Activated CD8-positive, alpha-beta memory T cell treated with anti-CD3 and anti-CD28 coated beads for 1 hour (primary cell): ENCODE results near the gene MAN1C1.

Experiments used
- DNase-seq, 2 donors: peaks; one replicate each; pipeline ENCODE4 v3.0.0-alpha.2; 2020; ENCODE audit warnings: low read depth in 1 of 2; ENCODE audit errors: extremely low read depth in 1 of 2

MAN1C1 gene

DNA sequence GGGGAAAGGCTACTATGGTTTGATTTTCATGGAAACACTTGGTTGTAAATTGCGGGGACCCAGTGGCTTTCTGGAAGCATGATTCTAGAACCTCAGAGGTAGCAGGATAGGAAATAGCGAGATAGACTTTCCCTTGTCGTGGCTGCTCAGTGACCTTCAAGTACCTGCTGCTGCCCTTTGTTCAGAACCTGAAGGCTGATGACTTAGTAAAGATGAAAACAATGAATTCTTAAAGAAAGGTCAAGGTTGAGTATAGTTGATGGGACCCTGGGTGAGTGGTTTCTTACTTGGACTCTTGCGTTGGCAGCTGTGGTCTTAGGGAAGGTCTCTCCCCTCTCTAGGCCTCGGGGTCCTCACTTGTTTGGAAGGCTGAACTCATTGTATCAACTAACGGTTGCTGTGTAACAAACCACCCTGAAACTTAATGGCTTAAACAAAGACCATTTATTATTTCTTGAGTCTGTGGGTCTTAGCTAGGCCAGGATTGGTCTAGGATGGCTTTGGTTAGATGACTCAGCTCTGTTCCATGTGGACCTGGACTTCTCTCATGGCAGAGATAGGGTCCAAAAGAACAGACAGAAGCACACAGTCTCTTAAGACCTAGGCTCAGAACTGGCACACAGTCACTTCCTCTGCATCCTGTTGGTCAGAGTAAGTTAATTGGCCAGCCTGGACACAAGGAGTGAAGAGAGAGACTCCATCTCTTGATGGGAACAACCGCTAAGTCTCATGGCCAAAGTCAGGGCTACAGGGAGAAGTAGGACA lies 94.2 kb downstream of the MAN1C1 start:
- no peak for DNase-seq

- DNase-seq = peak in 1 of 2 donors; percentile 32
These were observed 95.1 kb downstream of the MAN1C1 start for GRCh38 chr1:25711555-25712298.

- no peak for DNase-seq
These were observed 95.8 kb downstream of the MAN1C1 start for GRCh38 chr1:25712299-25712970.

DNA sequence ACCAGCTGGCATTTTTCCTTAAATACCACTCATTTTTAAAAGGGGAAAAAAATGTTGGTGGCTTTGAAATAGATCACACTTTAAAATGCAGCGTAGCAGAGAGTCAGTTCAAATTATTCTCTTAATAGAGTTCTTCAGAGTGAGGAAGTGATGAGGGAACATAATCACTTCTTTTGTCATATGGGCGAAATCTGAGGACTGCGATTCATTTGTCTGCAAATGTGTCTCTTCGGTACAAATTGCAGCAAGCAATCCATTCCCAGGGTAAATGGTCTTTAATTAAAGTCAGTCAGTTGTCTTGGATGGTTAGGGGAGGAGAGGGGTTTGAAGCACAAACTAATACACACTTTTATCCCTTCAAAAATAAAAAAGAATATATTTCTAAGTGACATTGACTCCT lies 97.4 kb downstream of the MAN1C1 start:
- DNase-seq = no peak

DNA sequence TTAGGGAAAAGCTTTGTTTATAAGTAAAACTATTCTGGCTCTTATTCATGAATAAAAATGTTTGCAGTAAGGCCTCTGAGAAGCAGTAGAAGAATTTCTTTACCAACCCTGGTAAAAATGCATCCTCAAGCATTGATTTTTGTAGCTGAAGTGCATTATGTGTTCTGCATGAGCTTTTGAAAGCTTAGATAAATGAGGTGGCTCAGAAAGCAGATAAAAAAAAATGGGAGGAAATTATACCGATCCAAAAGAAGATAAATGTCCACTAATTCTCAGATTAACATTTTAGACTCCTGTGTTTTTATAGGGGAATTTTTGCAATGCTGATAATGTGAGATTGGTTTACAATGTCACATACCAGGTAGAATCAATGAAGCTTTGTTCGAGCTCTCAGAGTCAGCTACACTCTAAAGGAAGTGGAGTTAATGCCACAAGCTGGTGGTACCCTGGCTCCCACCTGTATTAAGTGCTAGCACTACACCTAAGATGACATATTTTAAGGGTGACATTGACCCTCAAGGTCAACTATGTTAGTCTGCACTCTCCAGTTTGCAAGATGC lies 97.9 kb downstream of the MAN1C1 start:
- no peak for DNase-seq

GRCh38 chr1:25715888-25716287 lies 99.3 kb downstream of the MAN1C1 start:
- no peak for DNase-seq

DNA sequence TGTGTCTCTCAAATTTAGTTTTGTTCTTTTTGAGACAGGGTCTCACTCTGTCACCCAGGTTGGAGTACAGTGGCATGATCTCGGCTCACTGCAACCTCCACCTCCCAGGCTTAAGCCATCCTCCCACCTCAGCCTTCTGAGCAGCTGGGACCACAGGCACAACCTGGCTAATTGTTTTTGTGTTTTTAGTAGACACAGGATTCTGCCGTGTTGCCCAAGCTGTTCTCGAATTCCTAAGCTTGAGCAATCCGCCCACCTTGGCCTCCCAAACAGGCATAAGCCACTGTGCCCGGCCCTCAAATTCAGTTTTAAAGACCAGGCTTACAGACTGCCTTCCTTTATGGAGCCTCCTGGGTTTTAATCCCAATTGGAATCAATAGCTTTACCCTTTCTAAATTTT lies 99.7 kb downstream of the MAN1C1 start:
- DNase-seq = no peak

DNA sequence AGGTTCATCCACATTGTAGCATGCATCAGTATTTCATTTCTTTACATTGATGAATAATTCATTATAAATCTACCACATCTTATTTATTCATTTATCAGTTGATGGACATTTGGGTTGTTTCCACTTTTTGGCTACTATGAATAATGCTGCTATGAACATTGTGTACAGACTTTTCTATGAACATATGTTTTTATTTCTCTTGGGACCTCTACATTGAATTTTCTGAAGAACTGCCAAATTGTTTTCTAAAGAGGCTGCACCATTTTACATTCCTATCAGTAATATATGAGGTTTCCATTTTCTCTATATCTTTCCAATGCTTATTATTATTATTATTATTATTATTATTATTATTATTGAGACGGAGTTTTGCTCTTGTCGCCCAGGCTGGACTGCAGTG lies 102.1 kb downstream of the MAN1C1 start:
- DNase-seq = no peak

DNA sequence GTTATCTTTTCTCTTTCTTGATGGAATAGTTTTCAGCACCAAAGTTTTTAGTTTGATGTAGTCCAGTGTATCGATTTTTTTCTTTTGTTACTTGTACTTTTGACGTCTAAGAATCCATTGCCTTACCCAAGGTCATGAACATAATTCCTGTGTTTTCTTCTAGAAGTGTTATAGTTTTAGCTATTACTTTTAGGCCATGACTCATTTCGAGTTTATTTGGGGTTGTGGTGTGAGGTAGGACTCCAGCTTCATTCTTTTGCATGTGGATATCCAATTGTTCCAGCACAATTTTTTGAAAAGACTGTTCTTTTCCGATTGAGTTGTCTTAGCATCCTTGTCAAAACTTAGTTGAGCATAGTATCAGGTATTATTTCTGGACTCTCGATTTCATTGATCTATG lies 104.0 kb downstream of the MAN1C1 start:
- DNase-seq = no peak

DNA sequence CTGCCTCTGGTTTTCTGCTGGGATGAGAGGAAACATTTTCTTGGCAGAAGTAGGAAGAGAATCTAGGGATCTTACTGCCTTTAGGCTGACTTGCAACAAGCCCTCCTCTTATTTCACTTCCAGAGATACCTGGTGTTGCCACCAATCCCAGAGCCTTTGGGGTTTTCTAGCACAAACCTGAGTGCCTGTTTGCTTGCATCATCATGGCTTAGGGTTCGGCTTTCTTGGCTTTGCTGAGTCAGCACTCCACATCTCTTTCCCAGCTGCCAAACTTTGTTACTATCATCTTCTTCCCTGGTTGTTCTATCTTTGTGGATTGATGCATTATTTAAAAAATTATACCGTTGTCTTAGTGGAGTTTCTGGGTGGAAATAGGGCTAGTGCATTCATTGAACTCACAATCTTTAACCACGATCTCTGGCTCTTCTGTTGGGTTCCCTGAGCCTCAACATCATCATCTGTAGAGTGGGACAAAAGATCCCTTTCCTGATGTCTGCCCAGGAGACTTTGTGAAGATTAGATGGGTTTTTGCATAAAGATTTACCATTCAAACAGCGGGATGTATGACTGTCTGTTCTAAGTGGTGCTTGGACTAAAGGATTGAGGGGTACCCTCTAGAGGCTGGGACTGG lies 106.8 kb downstream of the MAN1C1 start:
- no peak for DNase-seq

DNA sequence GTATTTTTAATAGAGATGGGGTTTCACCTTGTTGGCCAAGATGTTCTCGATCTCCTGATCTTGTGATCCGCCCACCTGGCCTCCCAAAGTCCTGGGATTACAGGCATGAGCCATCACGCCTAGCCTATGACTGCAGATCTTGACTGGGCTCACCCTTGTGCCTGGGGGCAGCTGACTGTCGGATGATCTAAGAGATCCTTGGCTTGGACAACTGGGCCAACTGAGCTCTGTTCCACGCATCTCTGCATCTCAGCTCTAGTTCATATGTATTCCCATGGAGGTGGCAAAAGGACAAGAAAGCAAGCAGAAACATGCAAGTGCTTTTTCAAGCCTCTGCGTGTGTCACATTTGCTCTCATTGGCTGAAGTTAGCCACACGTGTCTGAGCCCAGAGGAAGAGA lies 107.6 kb downstream of the MAN1C1 start:
- no peak for DNase-seq

GRCh38 chr1:25724966-25725365 lies 108.4 kb downstream of the MAN1C1 start:
- DNase-seq = no peak

GRCh38 chr1:25725482-25725881 lies 108.9 kb downstream of the MAN1C1 start:
- no peak for DNase-seq

GRCh38 chr1:25727088-25727487 lies 110.5 kb downstream of the MAN1C1 start:
- no peak for DNase-seq

DNA sequence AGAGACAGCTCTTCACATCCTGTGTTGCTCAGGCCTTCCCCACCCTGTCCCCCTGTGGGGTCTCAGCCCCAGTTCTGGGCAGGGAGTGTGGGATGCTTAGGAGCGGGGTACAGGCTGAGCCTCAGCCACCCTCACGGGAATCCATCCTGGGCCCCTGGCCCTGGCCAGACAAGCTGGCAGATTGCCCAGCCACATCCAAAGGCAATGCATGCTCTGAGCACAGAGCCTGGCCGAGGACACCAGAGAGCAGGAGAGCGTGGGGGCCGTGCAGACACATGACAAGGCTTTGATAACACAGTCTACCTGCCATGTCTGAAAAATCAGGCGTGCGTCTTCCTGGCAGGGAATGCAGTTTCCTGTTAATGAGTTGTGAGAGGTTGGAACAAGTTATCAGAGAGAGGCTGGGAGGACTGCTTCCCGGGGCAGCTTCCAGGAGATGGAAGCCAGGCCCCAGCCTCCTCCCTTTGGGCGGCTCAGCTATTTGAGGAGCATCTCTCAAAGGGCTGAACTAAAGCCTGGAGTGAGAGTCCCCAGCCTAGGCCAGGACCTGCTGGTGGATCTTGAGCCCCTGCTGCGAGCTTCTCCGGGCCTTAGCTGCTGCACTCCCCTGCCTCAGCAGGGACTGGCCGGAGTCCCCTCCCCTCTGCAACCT lies 111.2 kb downstream of the MAN1C1 start:
- no peak for DNase-seq

GRCh38 chr1:25728301-25728935 lies 111.8 kb downstream of the MAN1C1 start:
- no peak for DNase-seq

- no peak for DNase-seq
These were observed 112.5 kb downstream of the MAN1C1 start for GRCh38 chr1:25729045-25729444.

GRCh38 chr1:25729790-25730644 lies 113.4 kb downstream of the MAN1C1 start:
- DNase-seq = no peak

DNA sequence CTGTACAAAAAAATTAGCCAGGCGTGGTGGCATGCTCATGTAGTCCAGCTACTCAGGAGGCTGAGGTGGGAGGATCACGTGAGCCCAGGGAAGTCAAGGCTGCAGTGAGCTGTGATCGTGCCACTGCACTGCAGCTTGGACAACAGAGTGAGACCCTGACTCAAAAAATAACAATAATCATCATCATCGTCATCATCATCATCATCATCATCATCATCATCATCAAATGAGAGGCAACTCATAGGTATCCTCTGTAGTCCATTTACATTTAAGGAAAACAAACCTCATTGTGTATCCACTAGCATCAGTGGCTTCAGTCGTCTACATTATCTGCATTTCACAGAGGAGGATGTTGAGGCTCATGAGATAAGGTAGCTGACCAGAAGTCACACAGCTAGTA lies 114.6 kb downstream of the MAN1C1 start:
- DNase-seq = no peak
